Suprapubic skin (tissue), 4 donors: ENCODE measurements around the gene NABP1. TPM values are rescaled to one million over a fixed set of nuclear protein-coding genes. Genes with fewer than 3 reads are reported as not detected.

Experiments
- DNase-seq, 2 donors: peaks; one replicate each; pipeline ENCODE4 v3.0.0-alpha.2; 2019; ENCODE audit warnings: low spot score in 2 of 2
- H3K27ac ChIP-seq: fragments of 200-600 bp; sonication (generic); one replicate; pipeline ENCODE4 v1.5.1; 2019
- H3K27me3 ChIP-seq: fragments of 200-600 bp; sonication (generic); one replicate; pipeline ENCODE4 v1.5.1; 2019
- H3K36me3 ChIP-seq: fragments of 200-600 bp; sonication (generic); one replicate; pipeline ENCODE4 v1.5.1; 2019
- H3K4me1 ChIP-seq: fragments of 200-600 bp; sonication (generic); one replicate; pipeline ENCODE4 v1.5.1; 2019
- H3K4me3 ChIP-seq: fragments of 200-600 bp; sonication (generic); one replicate; pipeline ENCODE4 v1.5.1; 2019; ENCODE audit warnings: mild to moderate bottlenecking
- H3K9me3 ChIP-seq: fragments of 200-600 bp; sonication (generic); one replicate; pipeline ENCODE4 v1.5.1; 2019
- CTCF ChIP-seq, 2 donors: fragments of 200-600 bp in 1 of 2; fragments of 450-650 bp in 1 of 2; sonication (generic) in 1 of 2; IDR thresholded peaks; one replicate each; pipeline ENCODE4 v1.5.1; 2016 to 2019; ENCODE audit warnings: antibody characterized with exemption in 2 of 2, mild to moderate bottlenecking in 1 of 2, moderate library complexity in 1 of 2
- EP300 ChIP-seq: sonication (generic); formaldehyde crosslinking; IDR thresholded peaks from one replicate; pipeline ENCODE4 v1.6.1; 2017; ENCODE audit warnings: antibody characterized with exemption
- POLR2A ChIP-seq, 2 donors: fragments of 450-650 bp; IDR thresholded peaks; one replicate each; pipeline ENCODE4 v1.6.1; 2017; ENCODE audit warnings: antibody characterized with exemption in 2 of 2, mild to moderate bottlenecking in 2 of 2, moderate library complexity in 2 of 2
- POLR2AphosphoS5 ChIP-seq, 3 donors: sonication (generic); formaldehyde crosslinking; IDR thresholded peaks; one replicate each; pipeline ENCODE4 v1.6.1; 2017; ENCODE audit warnings: antibody characterized with exemption in 3 of 3
- WGBS: methylation state at CpG from one replicate; pipeline ENCODE4 v1.1.5; 2018; 5-methylcytosine and 5-hydroxymethylcytosine counted together
- total RNA-seq, 4 donors: library from RNA; depleted of rRNA; stranded (reverse); fragments of >200 nt; gene quantifications; one replicate each; pipeline ENCODE4 v1.1.0, GENCODE V29; 2016

Gene NABP1
- total RNA-seq, 4 donors from 2014 or later = 6.3 to 33.6 (median 16.1) TPM

DNA sequence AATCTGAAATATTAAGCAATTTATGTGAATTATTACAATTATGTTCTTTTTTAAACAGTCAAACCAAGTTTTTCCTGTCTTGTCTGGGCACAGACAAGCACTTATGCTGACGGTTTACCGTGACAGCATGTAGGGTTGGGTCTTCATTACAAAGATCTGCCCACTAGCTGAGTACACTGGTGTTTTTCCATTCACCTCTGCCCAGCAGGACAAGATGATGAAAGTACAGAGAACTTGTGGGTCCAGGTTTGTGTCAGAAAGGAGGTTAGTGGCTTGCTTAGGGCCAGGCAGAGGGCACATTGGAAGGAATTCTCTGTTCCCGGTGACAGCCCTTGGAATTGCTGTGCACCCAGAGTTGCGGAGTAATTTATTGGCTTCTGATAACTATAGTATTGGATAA lies 14.0 kb downstream of the NABP1 start:
- no peak overlapping the region for H3K27ac ChIP-seq
- no peak for DNase-seq
- no peak overlapping the region for H3K4me3 ChIP-seq
- peaks cover 5% of the 10 kb centered on the region for H3K36me3 ChIP-seq
- 66% methylated on average over 4 of the region's 4 CpGs for WGBS
- no peaks in the 10 kb centered on the region for H3K9me3 ChIP-seq
- TF ChIP-seq EP300 (no peak), CTCF (IDR thresholded peaks at IDR 0.05) (no peak), POLR2A (IDR thresholded peaks at IDR 0.05) (no peak)
- no peaks in the 10 kb centered on the region for H3K27me3 ChIP-seq
- peaks cover 17% of the 10 kb centered on the region for H3K4me1 ChIP-seq

GRCh38 chr2:191692502-191693115 lies 14.7 kb downstream of the NABP1 start:
- WGBS = 58% methylated on average over 6 of the region's 6 CpGs
- peaks cover 5% of the 10 kb centered on the region for H3K36me3 ChIP-seq

GRCh38 chr2:191693166-191693565 lies 15.2 kb downstream of the NABP1 start:
- Histone ChIP-seq H3K27me3 (no peaks in the 10 kb centered on the region), H3K36me3 (no peaks in the 10 kb centered on the region), H3K9me3 (no peaks in the 10 kb centered on the region), H3K4me3 (no peak overlapping the region), H3K27ac (no peak overlapping the region), H3K4me1 (peaks cover 17% of the 10 kb centered on the region)
- DNase-seq = no peak
- WGBS = 65% methylated on average over 2 of the region's 2 CpGs
- TF ChIP-seq POLR2A (IDR thresholded peaks at IDR 0.05) (no peak), POLR2AphosphoS5 (IDR thresholded peaks at IDR 0.05) (no peak), EP300 (no peak), CTCF (IDR thresholded peaks at IDR 0.05) (no peak)

More at GRCh38 chr2:191692502-191693115, 14.7 kb downstream of the NABP1 start:
- H3K27ac ChIP-seq = no peak overlapping the region
- H3K4me3 ChIP-seq = no peak overlapping the region
- DNase-seq = no peak
- no peaks in the 10 kb centered on the region for H3K9me3 ChIP-seq
- TF ChIP-seq EP300 (no peak), POLR2AphosphoS5 (IDR thresholded peaks at IDR 0.05) (no peak), CTCF (IDR thresholded peaks at IDR 0.05) (no peak), POLR2A (IDR thresholded peaks at IDR 0.05) (no peak)
- H3K27me3 ChIP-seq = no peaks in the 10 kb centered on the region
- H3K4me1 ChIP-seq = peaks cover 17% of the 10 kb centered on the region

GRCh38 chr2:191693778-191694177 lies 15.8 kb downstream of the NABP1 start:
- no peak for DNase-seq
- TF ChIP-seq POLR2AphosphoS5 (IDR thresholded peaks at IDR 0.05) (no peak), POLR2A (IDR thresholded peaks at IDR 0.05) (no peak), EP300 (no peak), CTCF (IDR thresholded peaks at IDR 0.05) (no peak)
- Histone ChIP-seq H3K27ac (no peak overlapping the region), H3K9me3 (no peaks in the 10 kb centered on the region), H3K36me3 (no peaks in the 10 kb centered on the region), H3K4me3 (no peak overlapping the region), H3K27me3 (no peaks in the 10 kb centered on the region), H3K4me1 (peaks cover 17% of the 10 kb centered on the region)
- WGBS = 96% methylated on average over 1 of the region's 1 CpG

DNA sequence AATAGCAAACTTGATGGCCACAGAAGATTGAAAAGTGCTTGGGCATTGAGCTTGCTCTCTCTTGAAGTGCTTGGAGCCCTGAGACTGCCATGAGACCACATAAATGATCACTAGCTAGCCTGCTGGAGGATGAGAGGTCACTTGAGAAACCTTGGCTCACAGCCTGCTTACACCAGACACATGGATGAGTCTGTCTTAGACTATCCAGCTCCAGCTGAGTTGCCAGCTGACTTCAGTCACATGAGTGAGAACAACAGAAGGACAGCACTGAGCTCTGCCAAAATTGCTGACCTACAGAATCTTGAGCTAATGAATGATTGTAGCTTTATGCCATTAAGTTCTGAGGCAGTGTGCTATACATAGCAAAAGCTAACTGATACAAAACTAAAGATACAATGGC lies 18.1 kb downstream of the NABP1 start:
- no peaks in the 10 kb centered on the region for H3K27me3 ChIP-seq
- TF ChIP-seq EP300 = no peak
- no peak for TF ChIP-seq POLR2AphosphoS5 (IDR thresholded peaks at IDR 0.05)
- no peak for TF ChIP-seq POLR2A (IDR thresholded peaks at IDR 0.05)
- no peak for TF ChIP-seq CTCF (IDR thresholded peaks at IDR 0.05)
- no peak for DNase-seq
- H3K36me3 ChIP-seq = no peaks in the 10 kb centered on the region
- H3K4me1 ChIP-seq = peaks cover 10% of the 10 kb centered on the region
- no peak overlapping the region for H3K27ac ChIP-seq
- no peak overlapping the region for H3K4me3 ChIP-seq
- H3K9me3 ChIP-seq = no peaks in the 10 kb centered on the region
